Kidney epithelial cell (primary cell): ENCODE data around the gene FAAH. TPM values are rescaled to one million over a fixed set of nuclear protein-coding genes. Genes with fewer than 3 reads are reported as not detected.

Experiments
- DNase-seq: peaks from one replicate; pipeline ENCODE4 v3.0.0-alpha.2; 2010; ENCODE audit warnings: low read depth
- H3K27me3 ChIP-seq: 2 replicates; pipeline ENCODE4 v1.6.0; 2011; ENCODE audit warnings: low read length; ENCODE audit not compliant: control insufficient read depth, insufficient read depth
- H3K36me3 ChIP-seq: 2 replicates; pipeline ENCODE4 v1.5.1; 2011; ENCODE audit warnings: low read length; ENCODE audit not compliant: control insufficient read depth, insufficient read depth
- H3K4me3 ChIP-seq: 2 replicates; pipeline ENCODE4 v1.5.1; 2011; ENCODE audit warnings: low read depth, mild to moderate bottlenecking, control low read depth, low read length
- CTCF ChIP-seq: IDR thresholded peaks from 2 replicates; pipeline ENCODE4 v1.5.1; 2011; ENCODE audit warnings: mild to moderate bottlenecking, moderate library complexity, low read length, control low read depth, inconsistent platforms; ENCODE audit not compliant: insufficient read depth, poor library complexity, severe bottlenecking
- total RNA-seq: library from RNA; depleted of rRNA; stranded (reverse); fragments of >200 nt; gene quantifications from 2 replicates; pipeline ENCODE4 v1.2.3, GENCODE V29; 2015

Gene FAAH
- total RNA-seq, 1 donor from 2014 or later, result 8.5 TPM

DNA sequence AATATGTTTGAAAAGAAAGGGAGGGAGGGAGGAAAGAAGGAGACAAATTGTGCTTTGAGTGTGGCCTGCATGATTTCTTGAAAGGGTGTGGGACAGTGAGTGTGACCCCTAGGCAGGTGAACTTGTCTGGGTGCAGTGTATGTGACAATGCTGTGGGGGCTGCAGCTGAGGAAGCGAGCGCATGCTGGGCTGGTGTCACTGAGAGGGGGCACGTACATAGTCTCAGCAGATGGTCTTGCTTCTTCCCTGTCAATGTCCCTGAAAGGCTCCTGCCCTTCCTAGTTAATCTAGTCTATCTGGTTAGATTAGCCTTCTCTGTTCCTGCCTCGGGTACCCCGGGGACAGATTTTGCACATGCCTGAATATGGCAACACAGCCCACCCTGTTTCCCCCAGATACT, 9.8 kb downstream of the FAAH start:
- H3K27me3 ChIP-seq, result peaks cover 3% of the 10 kb centered on the region
- no peak for TF ChIP-seq CTCF
- DNase-seq, result no peak
- H3K4me3 ChIP-seq, result no peak overlapping the region
- no peaks in the 10 kb centered on the region for H3K36me3 ChIP-seq

- Histone ChIP-seq H3K4me3 (no peak overlapping the region), H3K27me3 (peaks cover 3% of the 10 kb centered on the region), H3K36me3 (no peaks in the 10 kb centered on the region)
- no peak for DNase-seq
- TF ChIP-seq CTCF, result no peak
Observed at GRCh38 chr1:46404482-46405196, 10.5 kb downstream of the FAAH start.

DNA sequence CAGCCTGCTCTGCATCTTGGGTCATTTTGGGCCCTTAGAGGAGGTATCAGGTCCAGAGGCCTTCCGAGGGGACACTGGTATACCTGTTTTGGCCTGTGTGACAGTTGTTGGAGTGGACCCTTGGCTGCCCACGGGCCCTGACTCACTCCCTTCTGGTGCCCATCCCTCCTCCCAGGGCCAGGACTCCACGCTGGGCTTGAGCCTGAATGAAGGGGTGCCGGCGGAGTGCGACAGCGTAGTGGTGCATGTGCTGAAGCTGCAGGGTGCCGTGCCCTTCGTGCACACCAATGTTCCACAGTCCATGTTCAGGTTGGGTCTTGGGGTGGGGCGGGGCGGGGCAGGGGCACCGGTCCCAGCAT, 11.1 kb downstream of the FAAH start:
- no peak for DNase-seq
- H3K36me3 ChIP-seq, result no peaks in the 10 kb centered on the region
- H3K4me3 ChIP-seq, result no peak overlapping the region
- no peak for TF ChIP-seq CTCF
- peaks cover 1% of the 10 kb centered on the region for H3K27me3 ChIP-seq

DNA sequence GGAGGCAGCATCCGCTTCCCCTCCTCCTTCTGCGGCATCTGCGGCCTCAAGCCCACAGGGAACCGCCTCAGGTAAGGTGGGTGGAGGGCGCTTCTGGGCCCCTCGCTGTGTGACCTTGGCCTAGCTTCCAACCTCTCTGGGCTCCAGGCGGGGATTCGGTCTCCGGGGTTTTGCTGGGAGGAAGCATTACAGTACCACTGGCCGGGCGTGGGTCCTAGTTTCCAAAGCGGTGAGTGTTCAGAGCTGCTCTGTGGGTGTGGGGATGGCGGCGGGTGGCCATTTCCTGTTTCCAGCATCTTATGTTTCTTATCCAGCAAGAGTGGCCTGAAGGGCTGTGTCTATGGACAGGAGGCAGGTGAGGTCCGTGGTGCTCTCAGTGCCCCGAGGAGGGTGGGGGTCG, 11.6 kb downstream of the FAAH start:
- TF ChIP-seq CTCF, result no peak
- DNase-seq, result no peak

DNA sequence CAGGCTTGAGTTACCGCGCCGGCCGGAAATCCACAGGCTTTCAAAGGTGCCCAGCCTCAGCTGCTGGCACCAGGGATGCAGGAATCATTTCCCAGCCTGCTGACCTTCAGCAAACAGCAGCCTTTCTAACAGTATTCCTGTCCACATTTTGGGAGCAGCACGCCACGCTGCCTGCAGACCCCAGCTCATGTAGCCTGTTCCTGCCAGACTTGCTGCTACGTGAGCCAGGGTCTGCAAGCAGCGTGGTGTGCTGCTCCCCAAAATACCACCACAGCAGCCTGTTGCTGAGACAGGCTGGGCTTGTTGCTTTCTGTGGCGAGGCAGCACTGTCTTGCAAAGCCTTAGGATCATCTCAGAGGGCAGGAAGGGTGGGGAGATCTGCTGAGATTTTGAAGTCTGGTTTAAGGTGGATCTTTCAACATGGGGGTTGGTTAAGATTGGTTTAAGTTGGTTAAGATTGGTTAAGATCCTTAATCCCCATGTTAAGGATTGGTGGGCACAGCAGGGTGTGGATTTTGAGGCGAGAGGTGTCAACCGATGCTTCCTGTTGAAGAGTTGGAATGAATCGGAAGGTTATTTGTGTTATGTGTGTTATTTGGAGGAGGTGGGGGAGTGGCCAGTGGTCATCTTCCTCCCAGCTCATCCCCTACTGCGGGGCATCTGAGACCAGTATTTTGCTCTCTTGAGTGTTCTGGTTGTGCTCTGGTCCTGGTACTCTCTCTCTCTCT, 12.9 kb downstream of the FAAH start:
- Histone ChIP-seq H3K27me3 (no peaks in the 10 kb centered on the region), H3K4me3 (no peak overlapping the region), H3K36me3 (no peaks in the 10 kb centered on the region)
- no peak for TF ChIP-seq CTCF
- DNase-seq, result no peak

More for the DNA sequence above, 11.6 kb downstream of the FAAH start:
- Histone ChIP-seq H3K27me3 (no peaks in the 10 kb centered on the region), H3K4me3 (no peak overlapping the region), H3K36me3 (no peaks in the 10 kb centered on the region)

GRCh38 chr1:46407636-46408035, 13.5 kb downstream of the FAAH start:
- Histone ChIP-seq H3K36me3 (no peaks in the 10 kb centered on the region), H3K27me3 (no peaks in the 10 kb centered on the region), H3K4me3 (no peak overlapping the region)
- no peak for DNase-seq
- no peak for TF ChIP-seq CTCF
